ENCODE data around the gene ZNF432. TPM values are rescaled to one million over a fixed set of nuclear protein-coding genes. Genes with fewer than 3 reads are reported as not detected.

The ZNF432 gene
- total RNA-seq, 6 donors from 2014 or later = 8.4 to 16.3 (median 12.8) TPM

DNA sequence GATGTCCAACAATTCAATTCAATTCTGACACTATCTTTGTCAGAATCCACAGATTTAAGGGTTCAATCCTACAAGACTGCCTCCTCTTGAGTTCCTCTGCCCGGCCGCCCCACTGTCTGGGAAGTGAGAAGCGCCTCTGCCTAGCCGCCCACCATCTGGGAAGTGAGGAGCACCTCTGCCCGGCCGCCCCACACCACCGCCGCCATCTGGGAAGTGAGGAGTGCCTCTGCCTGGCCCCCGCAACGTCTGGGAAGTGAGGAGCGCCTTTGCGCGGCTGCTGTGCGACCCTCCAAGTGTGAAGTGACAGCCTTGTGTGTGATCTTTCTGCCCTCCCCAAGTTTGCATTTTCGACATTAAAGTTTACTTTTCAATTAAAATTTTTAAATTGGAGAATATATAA, 26.4 kb downstream of the ZNF432 start:
- TF ChIP-seq EP300 (IDR thresholded peaks at IDR 0.05) (no peak), POLR2AphosphoS5 (IDR thresholded peaks at IDR 0.05) (no peak), POLR2A (IDR thresholded peaks at IDR 0.05) (no peak)
- TF ChIP-seq, protein P1, sequence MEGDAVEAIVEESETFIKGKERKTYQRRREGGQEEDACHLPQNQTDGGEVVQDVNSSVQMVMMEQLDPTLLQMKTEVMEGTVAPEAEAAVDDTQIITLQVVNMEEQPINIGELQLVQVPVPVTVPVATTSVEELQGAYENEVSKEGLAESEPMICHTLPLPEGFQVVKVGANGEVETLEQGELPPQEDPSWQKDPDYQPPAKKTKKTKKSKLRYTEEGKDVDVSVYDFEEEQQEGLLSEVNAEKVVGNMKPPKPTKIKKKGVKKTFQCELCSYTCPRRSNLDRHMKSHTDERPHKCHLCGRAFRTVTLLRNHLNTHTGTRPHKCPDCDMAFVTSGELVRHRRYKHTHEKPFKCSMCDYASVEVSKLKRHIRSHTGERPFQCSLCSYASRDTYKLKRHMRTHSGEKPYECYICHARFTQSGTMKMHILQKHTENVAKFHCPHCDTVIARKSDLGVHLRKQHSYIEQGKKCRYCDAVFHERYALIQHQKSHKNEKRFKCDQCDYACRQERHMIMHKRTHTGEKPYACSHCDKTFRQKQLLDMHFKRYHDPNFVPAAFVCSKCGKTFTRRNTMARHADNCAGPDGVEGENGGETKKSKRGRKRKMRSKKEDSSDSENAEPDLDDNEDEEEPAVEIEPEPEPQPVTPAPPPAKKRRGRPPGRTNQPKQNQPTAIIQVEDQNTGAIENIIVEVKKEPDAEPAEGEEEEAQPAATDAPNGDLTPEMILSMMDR (IDR thresholded peaks at IDR 0.05) = no peak
- peaks cover 42 to 86% (median 79%) of the 10 kb centered on the region in 4 donors for H3K9me3 ChIP-seq
- no peak overlapping the region for H3K27ac ChIP-seq
- H3K4me1 ChIP-seq = peaks cover 3 to 7% (median 6%) of the 10 kb centered on the region in 4 donors
- WGBS, 2 donors = 96 to 97% methylated on average over 15 of the region's 15 CpGs
- H3K27me3 ChIP-seq = no peaks in the 10 kb centered on the region
- H3K36me3 ChIP-seq = peaks cover 22 to 85% (median 69%) of the 10 kb centered on the region in 4 donors
- DNase-seq (peak in 1 of 2 donors; percentile 73), ATAC-seq (ENCODE audit: low FRiP score in 2 of 2) (no peak)
- no peak overlapping the region for H3K4me3 ChIP-seq

DNA sequence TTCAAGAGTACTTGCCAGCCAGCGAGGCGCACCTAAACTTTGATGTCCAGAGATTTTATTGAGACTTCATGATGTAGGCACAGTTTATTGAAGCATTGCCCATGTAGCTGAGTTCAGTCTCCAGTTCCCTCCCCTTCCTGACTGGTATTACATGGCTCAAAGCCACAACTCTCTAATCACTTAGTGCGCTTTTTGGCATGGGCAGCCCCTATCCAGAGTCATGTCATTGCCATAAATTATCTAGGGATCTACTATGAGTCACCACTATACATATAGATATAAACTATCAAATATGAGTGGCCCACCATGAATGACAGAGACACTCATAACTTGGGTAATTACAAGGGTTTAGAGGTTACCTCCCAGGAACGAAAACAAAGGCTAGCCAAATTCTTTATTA, 28.1 kb downstream of the ZNF432 start:
- DNase-seq (no peak), ATAC-seq (ENCODE audit: low FRiP score in 2 of 2) (no peak)
- H3K4me1 ChIP-seq = no peaks in the 10 kb centered on the region
- peaks cover 53 to 98% (median 90%) of the 10 kb centered on the region in 4 donors for H3K9me3 ChIP-seq
- TF ChIP-seq, protein P1 (IDR thresholded peaks at IDR 0.05) = no peak
- TF ChIP-seq POLR2AphosphoS5 (IDR thresholded peaks at IDR 0.05) (no peak), POLR2A (IDR thresholded peaks at IDR 0.05) (no peak), EP300 (IDR thresholded peaks at IDR 0.05) (no peak)
- no peaks in the 10 kb centered on the region for H3K27me3 ChIP-seq
- 91 to 98% methylated on average over 4 of the region's 4 CpGs for WGBS, 2 donors
- H3K4me3 ChIP-seq = no peak overlapping the region
- no peak overlapping the region for H3K27ac ChIP-seq
- peaks cover 34 to 99% (median 84%) of the 10 kb centered on the region in 4 donors for H3K36me3 ChIP-seq

DNA sequence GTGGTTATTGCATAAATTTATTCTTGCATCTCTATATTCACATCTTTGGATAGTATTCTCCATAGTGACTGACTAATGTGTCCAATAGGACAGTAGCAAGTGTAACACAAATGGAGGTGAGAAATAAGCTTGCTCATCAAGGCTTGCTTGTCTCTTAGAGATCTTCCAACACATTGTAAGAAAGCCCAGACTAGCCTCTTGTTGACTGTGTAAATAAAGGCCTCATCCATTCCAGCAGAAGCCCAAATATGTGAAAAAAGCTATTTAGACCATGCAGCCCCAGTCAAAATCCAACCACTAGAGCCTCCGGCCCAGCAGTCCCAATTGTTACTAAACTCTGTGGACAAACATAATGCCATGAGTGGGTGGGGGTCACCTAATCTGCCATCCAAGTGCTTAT, 38.0 kb downstream of the ZNF432 start:
- DNase-seq (no peak), ATAC-seq (ENCODE audit: low FRiP score in 2 of 2) (no peak)
- WGBS, 2 donors = 94 to 100% methylated on average over 1 of the region's 1 CpG
- Histone ChIP-seq H3K36me3 (peaks cover 0 to 15% (median 5%) of the 10 kb centered on the region in 4 donors), H3K27ac (no peak overlapping the region), H3K9me3 (peaks cover 4 to 32% (median 23%) of the 10 kb centered on the region in 4 donors), H3K4me3 (no peak overlapping the region), H3K4me1 (peaks cover 0 to 14% (median 8%) of the 10 kb centered on the region in 4 donors), H3K27me3 (no peaks in the 10 kb centered on the region)
- TF ChIP-seq POLR2A (IDR thresholded peaks at IDR 0.05) (no peak), EP300 (IDR thresholded peaks at IDR 0.05) (no peak), POLR2AphosphoS5 (IDR thresholded peaks at IDR 0.05) (no peak)
- TF ChIP-seq, protein P1 (IDR thresholded peaks at IDR 0.05) = no peak

DNA sequence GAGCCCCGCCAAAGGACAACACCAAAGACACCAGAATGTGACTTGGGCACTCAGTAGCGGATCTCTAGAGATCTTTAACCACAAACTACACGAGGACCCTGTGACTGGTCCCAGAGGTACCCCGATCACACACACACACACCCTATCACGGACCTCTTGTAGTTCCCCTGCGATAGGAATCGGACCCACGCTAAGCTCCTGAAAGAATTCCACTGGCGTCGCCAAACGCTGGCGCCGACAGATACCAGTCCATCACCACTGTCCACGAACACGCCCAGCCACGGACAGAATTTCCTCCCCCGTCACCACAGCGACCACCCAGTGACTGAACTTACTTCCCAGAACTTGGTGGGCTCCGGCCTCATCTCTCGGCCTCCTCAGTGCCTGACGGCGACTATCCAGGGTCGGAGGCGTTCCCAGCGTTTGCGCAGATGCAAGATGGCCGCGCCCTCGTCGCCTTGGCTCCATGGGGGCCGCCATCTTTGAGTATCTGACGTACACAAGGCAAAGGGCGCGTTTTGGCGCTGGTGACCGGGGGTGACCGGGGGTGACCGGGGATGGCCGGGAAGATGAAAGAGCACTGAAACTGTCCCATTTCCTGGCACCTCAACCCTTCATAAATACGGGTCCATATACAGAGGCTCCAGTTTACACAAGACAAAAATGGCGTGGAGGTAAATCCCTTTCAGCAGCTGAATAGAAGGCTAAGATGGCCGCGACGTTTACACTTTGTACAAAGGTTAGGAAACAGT, 40.7 kb downstream of the ZNF432 start, which contains the start of gene ZNF615:
ZNF615 (minus strand) TSS at position 406 of the 752 bp plus-strand sequence. CDS start 4,500 bp downstream, outside the sequence.
- DNase-seq = peak; percentile 93 to 95
- ATAC-seq (ENCODE audit: low FRiP score in 2 of 2) = peak; percentile 98 to 100
- WGBS, 2 donors = 0% methylated on average over 25 to 43 of the region's 44 CpGs
- Histone ChIP-seq H3K4me3 (peak within 1 kb of the TSS; percentile 35 to 90 (median 77)), H3K4me1 (peaks cover 0 to 14% (median 8%) of the 10 kb centered on the region in 4 donors), H3K36me3 (peaks cover 0 to 20% (median 7%) of the 10 kb centered on the region in 4 donors), H3K27ac (peak within 1 kb of the TSS; percentile 82 to 89 (median 85)), H3K27me3 (no peaks in the 10 kb centered on the region), H3K9me3 (peaks cover 0 to 33% (median 24%) of the 10 kb centered on the region in 4 donors)
- peak in 1 of 4 donors; percentile 33 for TF ChIP-seq EP300 (IDR thresholded peaks at IDR 0.05)
- peak in 3 of 4 donors; percentile 36 to 64 (median 53) for TF ChIP-seq POLR2A (IDR thresholded peaks at IDR 0.05)
- TF ChIP-seq POLR2AphosphoS5 (IDR thresholded peaks at IDR 0.05) = peak; percentile 67 to 89
- TF ChIP-seq, protein P1 (IDR thresholded peaks at IDR 0.05) = no peak
